ENCODE measurements around the gene ASMT.

The ASMT gene

DNA sequence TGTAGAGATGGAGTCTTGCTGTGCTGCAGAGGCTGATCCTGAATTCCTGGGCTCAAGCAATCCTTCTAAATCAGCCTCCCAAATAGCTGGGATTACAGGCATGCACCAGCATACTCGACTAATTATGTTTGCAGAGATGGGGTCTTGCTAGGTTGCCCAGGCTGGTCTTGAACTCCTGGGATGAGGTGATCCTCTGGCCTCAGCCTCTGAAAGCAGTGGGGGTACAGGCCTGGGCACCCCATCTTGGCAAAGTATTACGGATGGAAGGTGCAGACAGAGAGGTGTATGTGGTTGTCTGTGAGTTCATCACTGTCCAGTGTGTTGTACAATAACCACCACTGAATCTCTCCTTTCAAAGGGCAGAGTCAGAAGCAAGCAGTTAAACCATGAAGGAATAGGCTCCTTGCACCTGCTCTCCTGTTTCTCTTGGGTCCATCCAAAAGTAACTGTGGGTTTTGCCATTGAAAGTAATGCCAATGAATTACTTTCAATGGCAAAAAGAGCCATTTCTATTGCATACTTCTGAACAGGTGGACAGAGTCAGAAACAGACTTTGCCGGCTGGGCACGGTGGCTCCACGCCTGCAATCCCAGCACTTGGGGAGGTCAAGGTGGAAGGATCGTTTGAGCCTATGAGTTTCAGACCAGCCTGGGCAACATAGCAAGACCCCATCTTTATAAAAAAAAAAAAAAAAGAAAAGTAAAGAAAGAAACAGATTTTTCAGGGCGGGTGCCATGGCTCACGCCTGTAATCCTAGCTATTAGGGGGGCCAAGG is 30.4 kb upstream of the ASMT start:
- TF ChIP-seq, protein P1, sequence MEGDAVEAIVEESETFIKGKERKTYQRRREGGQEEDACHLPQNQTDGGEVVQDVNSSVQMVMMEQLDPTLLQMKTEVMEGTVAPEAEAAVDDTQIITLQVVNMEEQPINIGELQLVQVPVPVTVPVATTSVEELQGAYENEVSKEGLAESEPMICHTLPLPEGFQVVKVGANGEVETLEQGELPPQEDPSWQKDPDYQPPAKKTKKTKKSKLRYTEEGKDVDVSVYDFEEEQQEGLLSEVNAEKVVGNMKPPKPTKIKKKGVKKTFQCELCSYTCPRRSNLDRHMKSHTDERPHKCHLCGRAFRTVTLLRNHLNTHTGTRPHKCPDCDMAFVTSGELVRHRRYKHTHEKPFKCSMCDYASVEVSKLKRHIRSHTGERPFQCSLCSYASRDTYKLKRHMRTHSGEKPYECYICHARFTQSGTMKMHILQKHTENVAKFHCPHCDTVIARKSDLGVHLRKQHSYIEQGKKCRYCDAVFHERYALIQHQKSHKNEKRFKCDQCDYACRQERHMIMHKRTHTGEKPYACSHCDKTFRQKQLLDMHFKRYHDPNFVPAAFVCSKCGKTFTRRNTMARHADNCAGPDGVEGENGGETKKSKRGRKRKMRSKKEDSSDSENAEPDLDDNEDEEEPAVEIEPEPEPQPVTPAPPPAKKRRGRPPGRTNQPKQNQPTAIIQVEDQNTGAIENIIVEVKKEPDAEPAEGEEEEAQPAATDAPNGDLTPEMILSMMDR (IDR thresholded peaks at IDR 0.05; ENCODE audit: extremely low read depth, missing control alignments), result no peak
- DNase-seq (ENCODE audit: low spot score), result no peak

DNA sequence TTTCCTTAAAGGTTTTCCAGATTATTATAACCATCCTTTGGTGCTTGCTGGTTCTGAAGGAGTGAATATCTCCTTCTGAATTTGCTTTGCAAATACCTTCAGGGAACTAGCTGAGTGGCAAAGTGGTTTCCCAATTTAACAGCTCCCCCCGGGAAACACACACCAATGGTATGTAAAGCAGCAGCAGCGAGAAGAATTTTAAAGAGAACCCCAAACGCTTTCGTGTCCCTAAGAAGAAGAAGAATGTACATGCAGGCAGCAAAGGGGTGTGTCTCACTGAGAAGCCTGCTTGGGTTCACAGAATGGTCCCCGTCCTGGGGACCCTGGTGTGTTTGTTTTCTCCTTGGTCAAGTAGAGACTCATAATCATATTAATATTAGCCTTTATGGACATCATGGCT is 27.7 kb upstream of the ASMT start:
- TF ChIP-seq, protein P1 (IDR thresholded peaks at IDR 0.05; ENCODE audit: extremely low read depth, missing control alignments), result no peak
- no peak for DNase-seq (ENCODE audit: low spot score)

DNA sequence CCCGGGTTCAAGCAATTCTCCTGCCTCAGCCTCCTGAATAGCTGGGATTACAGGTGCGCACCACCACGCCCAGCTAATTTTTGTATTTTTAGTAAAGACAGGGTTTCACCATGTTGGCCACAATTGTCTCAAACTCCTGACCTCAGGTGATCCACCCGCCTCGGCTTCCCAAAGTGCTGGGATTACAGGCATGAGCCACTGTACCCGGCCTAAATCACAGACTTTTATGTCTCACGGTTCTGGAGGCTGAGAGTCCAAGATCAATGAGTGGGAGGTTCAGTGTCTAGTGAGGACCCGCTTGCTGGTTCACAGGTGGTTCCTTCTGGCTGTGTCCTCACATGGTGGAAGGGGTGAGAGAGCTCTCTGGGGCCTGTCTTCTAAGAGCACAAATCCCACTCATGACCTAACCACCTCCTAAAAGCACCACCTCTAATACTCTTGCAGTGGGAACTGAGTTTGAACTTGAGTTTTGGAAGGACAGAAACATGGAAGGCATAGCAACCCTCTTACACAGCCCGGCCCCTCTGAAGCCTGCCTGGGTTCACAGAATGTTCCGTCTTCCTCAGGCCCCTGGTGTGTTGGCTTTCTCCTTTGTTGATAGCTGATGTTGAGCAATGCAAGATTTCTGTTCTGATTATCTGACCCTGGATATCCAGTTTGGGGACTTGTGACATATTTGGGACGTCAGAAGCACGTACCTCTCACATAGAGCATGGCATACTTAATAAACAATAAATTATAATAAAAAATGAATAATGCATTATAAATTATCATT is 25.3 kb upstream of the ASMT start:
- TF ChIP-seq, protein P1 (IDR thresholded peaks at IDR 0.05; ENCODE audit: extremely low read depth, missing control alignments), result no peak
- no peak for DNase-seq (ENCODE audit: low spot score)

DNA sequence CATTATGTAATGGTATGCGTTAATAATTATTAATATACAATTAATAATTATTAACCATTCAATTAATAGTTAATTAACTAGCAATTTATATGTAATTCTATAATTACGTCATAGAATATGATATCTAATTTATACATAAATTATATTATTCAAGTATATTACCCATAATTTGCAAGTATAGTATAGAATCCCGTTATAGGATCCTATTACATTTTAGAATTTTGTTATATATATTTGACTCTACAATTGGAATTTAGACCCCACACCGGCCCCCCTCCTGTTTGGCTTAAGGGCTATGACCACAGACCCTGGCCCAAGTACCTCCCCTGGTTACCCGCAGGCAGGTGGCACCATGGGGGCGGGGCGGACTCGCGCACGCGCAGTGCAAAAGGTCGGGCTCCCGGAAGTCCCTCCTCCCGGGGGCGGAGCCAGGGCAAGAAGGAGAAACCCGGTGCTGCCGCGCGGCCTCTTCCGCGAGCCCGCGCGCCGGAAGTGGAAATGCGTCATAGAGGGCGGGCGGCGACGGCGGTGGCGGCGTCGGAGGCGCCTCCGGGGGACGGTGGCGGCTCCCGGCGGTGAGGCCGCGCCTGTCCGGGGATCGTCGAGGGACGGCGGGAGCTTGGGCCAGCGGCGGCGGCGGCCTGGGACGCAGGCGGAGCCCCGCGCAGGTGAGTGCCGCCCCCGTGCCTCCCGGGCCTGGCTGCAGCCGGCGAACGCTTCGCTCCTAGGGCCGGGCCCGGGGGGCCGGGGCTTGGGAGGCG is 23.6 kb upstream of the ASMT start, which contains the start of gene AKAP17A:
TSS of gene AKAP17A (plus strand) at position 503 of the 761 bp plus-strand sequence. CDS start 1,859 bp downstream, outside the sequence.
- DNase-seq (ENCODE audit: low spot score), result peak; percentile 99
- TF ChIP-seq, protein P1 (IDR thresholded peaks at IDR 0.05; ENCODE audit: extremely low read depth, missing control alignments), result peak; percentile 1

DNA sequence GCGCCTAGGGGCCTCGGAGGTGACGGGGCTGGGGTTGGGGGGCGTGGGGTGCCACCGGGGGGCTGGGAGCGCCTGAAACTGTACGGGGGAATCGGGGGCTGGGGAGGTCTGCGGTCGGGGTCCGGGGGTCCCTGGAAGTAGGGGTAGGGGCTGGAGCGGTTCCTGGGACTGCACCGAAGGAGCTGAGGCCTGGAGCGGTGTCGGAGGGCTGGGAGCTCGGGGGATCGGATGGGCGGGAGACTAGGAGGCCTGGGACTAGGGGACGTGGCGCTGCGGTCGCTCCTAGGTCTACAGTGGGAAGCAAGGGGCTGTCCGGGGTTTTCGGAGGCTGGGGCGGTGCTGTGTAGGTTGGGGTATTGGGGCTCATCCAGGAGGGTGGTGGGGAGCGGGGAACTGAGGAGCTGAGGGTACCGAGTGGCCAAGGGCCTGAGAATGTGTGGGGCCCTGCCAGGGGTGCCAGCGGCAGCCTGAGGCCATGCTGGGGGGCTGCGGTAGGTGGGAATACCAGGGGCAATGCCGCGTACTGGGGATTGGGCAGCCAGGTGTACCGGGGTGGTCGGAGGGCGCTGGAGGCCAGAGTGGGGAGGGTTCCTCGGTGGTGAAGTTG is 22.9 kb upstream of the ASMT start:
- TF ChIP-seq, protein P1 (IDR thresholded peaks at IDR 0.05; ENCODE audit: extremely low read depth, missing control alignments), result no peak
- no peak for DNase-seq (ENCODE audit: low spot score)

DNA sequence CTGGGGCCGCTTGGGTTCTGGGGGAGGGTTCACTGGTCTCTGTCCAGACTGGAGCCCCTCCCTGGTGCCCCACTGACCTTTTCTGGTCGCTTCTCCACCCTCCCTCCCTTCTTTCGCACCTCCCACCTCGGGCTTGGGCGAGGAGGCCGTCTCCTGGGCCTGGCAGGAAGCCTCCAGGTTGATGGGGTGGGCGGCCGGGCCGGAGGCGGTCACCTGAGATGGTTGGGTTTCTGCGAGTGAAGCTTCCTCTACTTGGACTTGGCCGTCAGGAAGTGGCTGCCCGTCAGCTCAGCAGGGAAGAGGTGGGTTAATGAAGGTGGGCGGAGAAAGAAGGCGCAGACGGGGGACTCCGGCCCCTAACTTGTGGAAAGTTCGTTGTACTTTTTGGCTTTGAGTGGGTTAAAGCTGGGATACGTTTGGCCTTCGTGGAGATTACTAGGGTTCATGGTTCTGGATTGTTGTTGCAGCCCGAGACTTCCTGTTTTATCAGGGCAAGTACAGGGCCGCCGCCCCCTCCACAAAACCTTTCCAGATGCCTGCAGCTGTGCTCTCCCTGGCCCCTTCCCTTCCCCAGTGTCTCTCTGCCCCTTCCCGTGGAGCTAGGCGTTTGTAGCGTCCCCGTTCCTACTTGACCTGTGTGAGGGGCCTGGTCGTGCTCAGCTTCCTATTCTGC is 22.3 kb upstream of the ASMT start:
- peak; percentile 80 for DNase-seq (ENCODE audit: low spot score)
- TF ChIP-seq, protein P1 (IDR thresholded peaks at IDR 0.05; ENCODE audit: extremely low read depth, missing control alignments), result no peak
